ENCODE measurements around the gene FBXL2.
A peak's percentile ranks its signal among the peaks of the same experiment; 100 is the strongest.

Gene FBXL2

GRCh38 chr3:33355611-33356010 is 78.4 kb downstream of the FBXL2 start:
- H3K4me1 Mint-ChIP-seq (ENCODE audit: low read depth): no peaks in the 10 kb centered on the region
- peaks cover 18% of the 10 kb centered on the region for H3K27me3 Mint-ChIP-seq
- no peaks in the 10 kb centered on the region for H3K36me3 Mint-ChIP-seq (ENCODE audit: low read depth)
- H3K27ac Mint-ChIP-seq: no peak overlapping the region
- H3K4me3 Mint-ChIP-seq: no peak overlapping the region
- H3K9me3 Mint-ChIP-seq: no peaks in the 10 kb centered on the region

GRCh38 chr3:33358172-33358781 is 81.0 kb downstream of the FBXL2 start:
- peaks cover 13% of the 10 kb centered on the region for H3K27me3 Mint-ChIP-seq
- no peaks in the 10 kb centered on the region for H3K9me3 Mint-ChIP-seq
- no peak overlapping the region for H3K27ac Mint-ChIP-seq
- H3K4me3 Mint-ChIP-seq: no peak overlapping the region
- H3K4me1 Mint-ChIP-seq (ENCODE audit: low read depth): no peaks in the 10 kb centered on the region
- no peaks in the 10 kb centered on the region for H3K36me3 Mint-ChIP-seq (ENCODE audit: low read depth)

GRCh38 chr3:33360136-33360825 is 83.0 kb downstream of the FBXL2 start:
- H3K9me3 Mint-ChIP-seq: no peaks in the 10 kb centered on the region
- no peaks in the 10 kb centered on the region for H3K4me1 Mint-ChIP-seq (ENCODE audit: low read depth)
- H3K36me3 Mint-ChIP-seq (ENCODE audit: low read depth): no peaks in the 10 kb centered on the region
- no peak overlapping the region for H3K27ac Mint-ChIP-seq
- peaks cover 13% of the 10 kb centered on the region for H3K27me3 Mint-ChIP-seq
- no peak overlapping the region for H3K4me3 Mint-ChIP-seq

- Mint-ChIP-seq H3K4me1 (ENCODE audit: low read depth) (no peaks in the 10 kb centered on the region), H3K4me3 (no peak overlapping the region), H3K36me3 (ENCODE audit: low read depth) (no peaks in the 10 kb centered on the region), H3K27ac (no peak overlapping the region), H3K9me3 (no peaks in the 10 kb centered on the region), H3K27me3 (peaks cover 8% of the 10 kb centered on the region)
These were observed 86.0 kb downstream of the FBXL2 start for GRCh38 chr3:33363113-33363800.

- H3K4me3 Mint-ChIP-seq: no peak overlapping the region
- no peak overlapping the region for H3K27ac Mint-ChIP-seq
- peaks cover 4% of the 10 kb centered on the region for H3K27me3 Mint-ChIP-seq
- H3K36me3 Mint-ChIP-seq (ENCODE audit: low read depth): no peaks in the 10 kb centered on the region
- no peaks in the 10 kb centered on the region for H3K4me1 Mint-ChIP-seq (ENCODE audit: low read depth)
- H3K9me3 Mint-ChIP-seq: no peaks in the 10 kb centered on the region
These were observed 86.8 kb downstream of the FBXL2 start for GRCh38 chr3:33364060-33364459.

- Mint-ChIP-seq H3K36me3 (ENCODE audit: low read depth) (no peaks in the 10 kb centered on the region), H3K27me3 (peaks cover 4% of the 10 kb centered on the region), H3K4me3 (no peak overlapping the region)
These were observed 87.4 kb downstream of the FBXL2 start for GRCh38 chr3:33364531-33365128.

GRCh38 chr3:33372218-33373081 is 95.2 kb downstream of the FBXL2 start:
- H3K9me3 Mint-ChIP-seq: no peaks in the 10 kb centered on the region
- H3K27me3 Mint-ChIP-seq: peaks cover 7% of the 10 kb centered on the region

More at GRCh38 chr3:33364531-33365128, 87.4 kb downstream of the FBXL2 start:
- Mint-ChIP-seq H3K27ac (no peak overlapping the region), H3K4me1 (ENCODE audit: low read depth) (no peaks in the 10 kb centered on the region), H3K9me3 (no peaks in the 10 kb centered on the region)

GRCh38 chr3:33373082-33373437 is 95.8 kb downstream of the FBXL2 start:
- no peak overlapping the region for H3K4me3 Mint-ChIP-seq
- H3K36me3 Mint-ChIP-seq (ENCODE audit: low read depth): no peaks in the 10 kb centered on the region
- no peak overlapping the region for H3K27ac Mint-ChIP-seq
- H3K4me1 Mint-ChIP-seq (ENCODE audit: low read depth): peaks cover 8% of the 10 kb centered on the region
- peaks cover 4% of the 10 kb centered on the region for H3K27me3 Mint-ChIP-seq
- no peaks in the 10 kb centered on the region for H3K9me3 Mint-ChIP-seq

More at GRCh38 chr3:33372218-33373081, 95.2 kb downstream of the FBXL2 start:
- peaks cover 8% of the 10 kb centered on the region for H3K4me1 Mint-ChIP-seq (ENCODE audit: low read depth)
- H3K36me3 Mint-ChIP-seq (ENCODE audit: low read depth): no peaks in the 10 kb centered on the region
- H3K27ac Mint-ChIP-seq: no peak overlapping the region
- H3K4me3 Mint-ChIP-seq: no peak overlapping the region

GRCh38 chr3:33377489-33377888 is 100.2 kb downstream of the FBXL2 start:
- Mint-ChIP-seq H3K9me3 (no peaks in the 10 kb centered on the region), H3K4me1 (ENCODE audit: low read depth) (peaks cover 7% of the 10 kb centered on the region), H3K36me3 (ENCODE audit: low read depth) (no peaks in the 10 kb centered on the region), H3K4me3 (no peak overlapping the region), H3K27ac (no peak overlapping the region), H3K27me3 (no peaks in the 10 kb centered on the region)

- Mint-ChIP-seq H3K9me3 (no peaks in the 10 kb centered on the region), H3K4me3 (no peak overlapping the region), H3K27me3 (no peaks in the 10 kb centered on the region), H3K36me3 (ENCODE audit: low read depth) (no peaks in the 10 kb centered on the region), H3K27ac (no peak overlapping the region), H3K4me1 (ENCODE audit: low read depth) (peaks cover 3% of the 10 kb centered on the region)
These were observed 100.7 kb downstream of the FBXL2 start for GRCh38 chr3:33377931-33378330.

- H3K36me3 Mint-ChIP-seq (ENCODE audit: low read depth): no peaks in the 10 kb centered on the region
- no peak overlapping the region for H3K27ac Mint-ChIP-seq
- H3K4me1 Mint-ChIP-seq (ENCODE audit: low read depth): peaks cover 9% of the 10 kb centered on the region
- H3K9me3 Mint-ChIP-seq: no peaks in the 10 kb centered on the region
- no peaks in the 10 kb centered on the region for H3K27me3 Mint-ChIP-seq
- no peak overlapping the region for H3K4me3 Mint-ChIP-seq
These were observed 103.4 kb downstream of the FBXL2 start for GRCh38 chr3:33380653-33381052.

GRCh38 chr3:33383951-33384350 is 106.7 kb downstream of the FBXL2 start:
- peak overlapping the region; percentile 45 for H3K27ac Mint-ChIP-seq
- H3K36me3 Mint-ChIP-seq (ENCODE audit: low read depth): peaks cover 24% of the 10 kb centered on the region
- H3K4me3 Mint-ChIP-seq: no peak overlapping the region
- H3K27me3 Mint-ChIP-seq: no peaks in the 10 kb centered on the region
- H3K9me3 Mint-ChIP-seq: no peaks in the 10 kb centered on the region
- peaks cover 20% of the 10 kb centered on the region for H3K4me1 Mint-ChIP-seq (ENCODE audit: low read depth)

GRCh38 chr3:33385423-33385822 is 108.2 kb downstream of the FBXL2 start:
- peaks cover 36% of the 10 kb centered on the region for H3K36me3 Mint-ChIP-seq (ENCODE audit: low read depth)
- H3K4me3 Mint-ChIP-seq: no peak overlapping the region
- H3K27ac Mint-ChIP-seq: peak overlapping the region; percentile 60

GRCh38 chr3:33386631-33387030 is 109.4 kb downstream of the FBXL2 start:
- H3K27ac Mint-ChIP-seq: peak overlapping the region; percentile 67
- no peaks in the 10 kb centered on the region for H3K9me3 Mint-ChIP-seq
- no peak overlapping the region for H3K4me3 Mint-ChIP-seq
- peaks cover 23% of the 10 kb centered on the region for H3K4me1 Mint-ChIP-seq (ENCODE audit: low read depth)
- peaks cover 47% of the 10 kb centered on the region for H3K36me3 Mint-ChIP-seq (ENCODE audit: low read depth)
- H3K27me3 Mint-ChIP-seq: no peaks in the 10 kb centered on the region

More at GRCh38 chr3:33385423-33385822, 108.2 kb downstream of the FBXL2 start:
- no peaks in the 10 kb centered on the region for H3K27me3 Mint-ChIP-seq
- peaks cover 20% of the 10 kb centered on the region for H3K4me1 Mint-ChIP-seq (ENCODE audit: low read depth)
- no peaks in the 10 kb centered on the region for H3K9me3 Mint-ChIP-seq
